Measurements from ENCODE around the gene ENTPD8. TPM values are rescaled to one million over a fixed set of nuclear protein-coding genes. Genes with fewer than 3 reads are reported as not detected.

ENTPD8 gene
- polyA plus RNA-seq, 3 donors: not detected

- no peak overlapping the region for H3K27ac ChIP-seq (ENCODE audit: low read depth in 1 of 2, low read length in 2 of 2)
- peaks cover 0 to 10% (median 0%) of the 10 kb centered on the region in 7 donors for H3K9me3 Mint-ChIP-seq
- no peak overlapping the region for H2AFZ ChIP-seq (ENCODE audit: insufficient read depth, low read depth, low read length, poor library complexity, severe bottlenecking)
- H4K20me1 ChIP-seq (ENCODE audit: insufficient read depth, low read length): no peaks in the 10 kb centered on the region
- WGBS (ENCODE audit: insufficient coverage): 92% methylated on average over 17 of the region's 26 CpGs
- no peaks in the 10 kb centered on the region for H3K4me1 ChIP-seq (ENCODE audit: control insufficient read depth in 1 of 2, insufficient read depth in 2 of 2, low read length in 2 of 2)
- H3K27ac Mint-ChIP-seq: peak overlapping the region in 1 of 7 donors; percentile 54
- intact Hi-C loops (cut with micrococcal nuclease): no loop called here
- no peaks in the 10 kb centered on the region for H3K9me3 ChIP-seq (replicated peaks in 1 of 2; ENCODE audit: control insufficient read depth in 1 of 2, insufficient read depth in 1 of 2, low read length in 2 of 2)
- H3K4me2 ChIP-seq (replicated peaks; ENCODE audit: extremely low read depth, low read length, poor library complexity, severe bottlenecking): no peak overlapping the region
- H3K27me3 ChIP-seq (ENCODE audit: control insufficient read depth in 2 of 2, insufficient read depth in 2 of 2, low read length in 2 of 2): no peaks in the 10 kb centered on the region
- TF ChIP-seq CTCF (IDR thresholded peaks at IDR 0.05): no peak
- no peak overlapping the region for H3K9ac ChIP-seq (ENCODE audit: insufficient read depth, low read length, poor library complexity, severe bottlenecking)
- peaks cover 0 to 7% of the 10 kb centered on the region in 2 donors for H3K36me3 Mint-ChIP-seq
- no peaks in the 10 kb centered on the region for H3K36me3 ChIP-seq (replicated peaks in 1 of 2; ENCODE audit: control insufficient read depth in 1 of 2, insufficient read depth in 2 of 2, low read length in 2 of 2)
- no peak overlapping the region for H3K4me3 ChIP-seq (replicated peaks in 1 of 3; ENCODE audit: low read depth in 2 of 3, low read length in 3 of 3)
- DNase-seq: no peak
- peaks cover 0 to 1% (median 0%) of the 10 kb centered on the region in 3 donors for H3K27me3 Mint-ChIP-seq (ENCODE audit: low read depth in 3 of 3)
- H3K79me2 ChIP-seq (ENCODE audit: insufficient read depth, low read length): no peaks in the 10 kb centered on the region
- peaks cover 4% of the 10 kb centered on the region for H3K4me1 Mint-ChIP-seq
- H3K4me3 Mint-ChIP-seq: no peak overlapping the region
Observed at GRCh38 chr9:137385061-137385655, 56.0 kb downstream of the ENTPD8 start.

Other genes starting within 250 kb of the ENTPD8 start
- 1 to 10 TPM in 1 of 3 donors, under 1 TPM in 2; 0.30 to 4.6 (median 0.46) TPM for gene TPRN, start 240.6 kb downstream of the ENTPD8 start, polyA plus RNA-seq
- gene TMEM203, start 235.7 kb downstream of the ENTPD8 start, polyA plus RNA-seq: 10 to 100 TPM; 13.1 to 88.1 (median 76.1) TPM
- 10 to 100 TPM in 1 of 3 donors, 1 to 10 TPM in 2; 4.4 to 26.9 (median 5.2) TPM for gene NDOR1, start 235.7 kb downstream of the ENTPD8 start, polyA plus RNA-seq
- gene RNF208, start 219.1 kb downstream of the ENTPD8 start, polyA plus RNA-seq: 1 to 10 TPM in 1 of 3 donors, not detected in 2; 1.5 TPM
- under 1 TPM in 1 of 3 donors, not detected in 2; 0.17 TPM for gene CYSRT1, start 216.2 kb downstream of the ENTPD8 start, polyA plus RNA-seq
- not detected for gene RNF224, start 213.9 kb downstream of the ENTPD8 start, polyA plus RNA-seq
- not detected for gene SLC34A3, start 210.5 kb downstream of the ENTPD8 start, polyA plus RNA-seq
- gene TUBB4B, start 200.1 kb downstream of the ENTPD8 start, polyA plus RNA-seq: 100 to 1,000 TPM in 1 of 3 donors, 10 to 100 TPM in 2; 58.1 to 284 (median 70.8) TPM
- not detected for gene STPG3, start 190.1 kb downstream of the ENTPD8 start, polyA plus RNA-seq
- gene NELFB, start 186.0 kb downstream of the ENTPD8 start, polyA plus RNA-seq: 10 to 100 TPM; 17.3 to 44.2 (median 18.8) TPM
- gene TOR4A, start 163.6 kb downstream of the ENTPD8 start, polyA plus RNA-seq: 10 to 100 TPM; 13.7 to 17.6 (median 15.4) TPM
- 10 to 100 TPM in 1 of 3 donors, not detected in 2; 15.4 TPM for gene NRARP, start 139.1 kb downstream of the ENTPD8 start, polyA plus RNA-seq
- 10 to 100 TPM in 1 of 3 donors, 1 to 10 TPM in 2; 2.0 to 10.8 (median 3.0) TPM for gene EXD3, start 18.2 kb downstream of the ENTPD8 start, polyA plus RNA-seq
- gene NOXA1, start 18.0 kb downstream of the ENTPD8 start, polyA plus RNA-seq: 1 to 10 TPM; 1.3 to 9.4 (median 1.6) TPM
- 10 to 100 TPM in 1 of 3 donors, 1 to 10 TPM in 2; 4.6 to 68.4 (median 5.3) TPM for gene NSMF, start 18.0 kb upstream of the ENTPD8 start, polyA plus RNA-seq
- 1 to 10 TPM in 1 of 3 donors, under 1 TPM in 2; 0.10 to 1.1 (median 0.14) TPM for gene PNPLA7, start 109.0 kb upstream of the ENTPD8 start, polyA plus RNA-seq
- gene MRPL41, start 110.5 kb upstream of the ENTPD8 start, polyA plus RNA-seq: 10 to 100 TPM; 17.3 to 49.4 (median 33.2) TPM
- 10 to 100 TPM; 13.1 to 45.6 (median 14.2) TPM for gene DPH7, start 137.6 kb upstream of the ENTPD8 start, polyA plus RNA-seq
- gene ZMYND19, start 149.2 kb upstream of the ENTPD8 start, polyA plus RNA-seq: 10 to 100 TPM in 1 of 3 donors, 1 to 10 TPM in 2; 1.9 to 12.4 (median 4.5) TPM
- 100 to 1,000 TPM in 1 of 3 donors, 10 to 100 TPM in 2; 83.2 to 454 (median 87.6) TPM for gene ARRDC1, start 164.3 kb upstream of the ENTPD8 start, polyA plus RNA-seq
- 10 to 100 TPM; 10.1 to 46.5 (median 15.0) TPM for gene EHMT1, start 177.6 kb upstream of the ENTPD8 start, polyA plus RNA-seq

Measured in CD14-positive monocyte (primary cell).